Measurements from ENCODE around the gene MEFV.

Gene MEFV

DNA sequence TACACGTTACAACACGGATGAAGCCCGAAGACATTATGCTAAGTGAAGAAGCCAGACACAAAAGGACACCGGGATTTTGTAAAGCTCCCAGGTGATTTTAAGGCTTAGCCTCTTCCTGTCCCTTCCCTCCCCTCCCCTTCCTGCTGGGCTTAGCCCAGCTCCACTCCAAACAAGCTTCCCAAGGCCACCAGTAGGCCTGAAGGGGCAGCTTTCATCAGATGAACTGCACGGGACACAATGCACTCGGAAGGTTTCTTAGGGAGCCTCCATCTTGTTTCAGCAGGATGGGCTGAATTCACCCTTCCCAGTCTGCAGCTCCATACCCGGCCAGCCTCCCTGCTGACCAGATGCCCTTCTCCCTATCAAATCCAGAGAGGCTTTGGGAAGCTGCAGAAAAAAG, 10.4 kb downstream of the MEFV start:
- Histone ChIP-seq H3K9me3 (no peaks in the 10 kb centered on the region), H3K36me3 (no peaks in the 10 kb centered on the region), H3K27me3 (peaks cover 0 to 25% of the 10 kb centered on the region in 2 donors), H3K4me1 (no peaks in the 10 kb centered on the region), H3K27ac (no peak overlapping the region), H3K4me3 (no peak overlapping the region)
- no peak for DNase-seq
- intact Hi-C loops (cut with DNase I; ENCODE audit: low total_unique reads), result no loop called here
- TF ChIP-seq, protein P1, sequence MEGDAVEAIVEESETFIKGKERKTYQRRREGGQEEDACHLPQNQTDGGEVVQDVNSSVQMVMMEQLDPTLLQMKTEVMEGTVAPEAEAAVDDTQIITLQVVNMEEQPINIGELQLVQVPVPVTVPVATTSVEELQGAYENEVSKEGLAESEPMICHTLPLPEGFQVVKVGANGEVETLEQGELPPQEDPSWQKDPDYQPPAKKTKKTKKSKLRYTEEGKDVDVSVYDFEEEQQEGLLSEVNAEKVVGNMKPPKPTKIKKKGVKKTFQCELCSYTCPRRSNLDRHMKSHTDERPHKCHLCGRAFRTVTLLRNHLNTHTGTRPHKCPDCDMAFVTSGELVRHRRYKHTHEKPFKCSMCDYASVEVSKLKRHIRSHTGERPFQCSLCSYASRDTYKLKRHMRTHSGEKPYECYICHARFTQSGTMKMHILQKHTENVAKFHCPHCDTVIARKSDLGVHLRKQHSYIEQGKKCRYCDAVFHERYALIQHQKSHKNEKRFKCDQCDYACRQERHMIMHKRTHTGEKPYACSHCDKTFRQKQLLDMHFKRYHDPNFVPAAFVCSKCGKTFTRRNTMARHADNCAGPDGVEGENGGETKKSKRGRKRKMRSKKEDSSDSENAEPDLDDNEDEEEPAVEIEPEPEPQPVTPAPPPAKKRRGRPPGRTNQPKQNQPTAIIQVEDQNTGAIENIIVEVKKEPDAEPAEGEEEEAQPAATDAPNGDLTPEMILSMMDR (IDR thresholded peaks at IDR 0.05), result no peak

DNA sequence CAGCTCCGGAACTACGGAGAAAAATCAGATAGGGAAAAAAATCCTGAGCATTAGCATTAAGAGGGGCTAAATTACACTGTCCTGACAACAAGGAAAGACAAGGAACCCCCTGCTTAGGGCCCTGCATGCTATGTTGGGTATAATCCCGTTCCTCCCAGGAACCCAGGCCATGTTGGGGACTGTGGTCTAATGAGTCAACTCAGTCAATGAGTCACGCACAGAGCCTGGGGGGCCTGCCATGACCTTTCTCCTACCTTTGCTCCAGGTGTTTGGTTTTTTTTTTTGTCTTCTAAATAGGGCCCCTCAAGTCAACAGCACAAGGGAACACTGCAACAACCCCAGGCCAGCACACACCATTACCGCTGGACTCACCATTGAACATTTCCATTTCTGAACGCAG, 12.6 kb downstream of the MEFV start:
- intact Hi-C loops (cut with DNase I; ENCODE audit: low total_unique reads), result no loop called here
- no peak overlapping the region for H3K27ac ChIP-seq
- no peaks in the 10 kb centered on the region for H3K36me3 ChIP-seq
- TF ChIP-seq, protein P1 (IDR thresholded peaks at IDR 0.05), result no peak
- H3K4me1 ChIP-seq, result no peaks in the 10 kb centered on the region
- no peaks in the 10 kb centered on the region for H3K9me3 ChIP-seq
- H3K27me3 ChIP-seq, result peaks cover 0 to 18% of the 10 kb centered on the region in 2 donors
- DNase-seq, result no peak
- no peak overlapping the region for H3K4me3 ChIP-seq

DNA sequence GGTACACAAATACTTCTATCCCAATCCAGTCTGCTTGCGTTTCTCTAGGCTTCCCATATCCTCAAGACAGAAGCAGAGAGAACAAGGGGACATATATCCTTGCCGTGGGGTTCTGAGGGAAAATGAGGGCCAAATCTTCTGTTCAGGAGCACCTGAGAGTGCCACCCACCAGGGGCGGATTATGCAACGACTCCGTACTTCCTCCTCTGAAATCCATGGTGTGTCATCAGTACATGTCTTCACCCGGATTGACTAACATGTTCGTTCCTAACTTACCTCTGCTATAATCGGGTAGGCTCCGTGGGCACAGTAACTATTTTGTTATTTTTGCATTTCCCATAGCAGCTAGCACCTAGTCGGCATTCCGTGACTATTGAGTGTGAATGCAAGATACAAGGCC, 13.7 kb downstream of the MEFV start:
- no peak overlapping the region for H3K4me3 ChIP-seq
- no peak for DNase-seq
- TF ChIP-seq, protein P1 (IDR thresholded peaks at IDR 0.05), result no peak
- no peaks in the 10 kb centered on the region for H3K4me1 ChIP-seq
- H3K27me3 ChIP-seq, result peaks cover 0 to 18% of the 10 kb centered on the region in 2 donors
- H3K27ac ChIP-seq, result no peak overlapping the region
- no peaks in the 10 kb centered on the region for H3K9me3 ChIP-seq
- no peaks in the 10 kb centered on the region for H3K36me3 ChIP-seq
- intact Hi-C loops (cut with DNase I; ENCODE audit: low total_unique reads), result no loop called here

DNA sequence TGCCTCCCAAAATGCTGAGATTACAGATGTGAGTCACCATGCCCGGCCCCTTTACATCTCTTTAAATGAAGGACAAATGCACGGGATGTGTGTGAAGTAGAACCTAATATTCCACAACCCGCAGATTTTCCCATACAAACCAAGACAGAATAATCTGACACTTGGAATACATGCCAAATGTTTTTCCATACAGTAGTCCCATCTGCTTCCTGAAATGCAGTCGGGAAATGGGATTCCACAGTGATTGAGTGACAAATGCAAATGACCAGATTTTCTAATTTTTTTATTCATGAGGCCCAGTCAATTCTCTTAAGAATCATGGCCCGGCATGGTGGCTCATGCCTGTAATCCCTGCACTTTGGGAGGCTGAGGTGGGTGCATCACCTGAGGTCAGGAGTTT, 14.7 kb downstream of the MEFV start:
- no peak for DNase-seq
- H3K27ac ChIP-seq, result no peak overlapping the region
- H3K27me3 ChIP-seq, result peaks cover 0 to 14% of the 10 kb centered on the region in 2 donors
- H3K9me3 ChIP-seq, result no peaks in the 10 kb centered on the region
- TF ChIP-seq, protein P1 (IDR thresholded peaks at IDR 0.05), result no peak
- H3K4me3 ChIP-seq, result no peak overlapping the region
- H3K36me3 ChIP-seq, result no peaks in the 10 kb centered on the region
- H3K4me1 ChIP-seq, result no peaks in the 10 kb centered on the region
- intact Hi-C loops (cut with DNase I; ENCODE audit: low total_unique reads), result no loop called here

DNA sequence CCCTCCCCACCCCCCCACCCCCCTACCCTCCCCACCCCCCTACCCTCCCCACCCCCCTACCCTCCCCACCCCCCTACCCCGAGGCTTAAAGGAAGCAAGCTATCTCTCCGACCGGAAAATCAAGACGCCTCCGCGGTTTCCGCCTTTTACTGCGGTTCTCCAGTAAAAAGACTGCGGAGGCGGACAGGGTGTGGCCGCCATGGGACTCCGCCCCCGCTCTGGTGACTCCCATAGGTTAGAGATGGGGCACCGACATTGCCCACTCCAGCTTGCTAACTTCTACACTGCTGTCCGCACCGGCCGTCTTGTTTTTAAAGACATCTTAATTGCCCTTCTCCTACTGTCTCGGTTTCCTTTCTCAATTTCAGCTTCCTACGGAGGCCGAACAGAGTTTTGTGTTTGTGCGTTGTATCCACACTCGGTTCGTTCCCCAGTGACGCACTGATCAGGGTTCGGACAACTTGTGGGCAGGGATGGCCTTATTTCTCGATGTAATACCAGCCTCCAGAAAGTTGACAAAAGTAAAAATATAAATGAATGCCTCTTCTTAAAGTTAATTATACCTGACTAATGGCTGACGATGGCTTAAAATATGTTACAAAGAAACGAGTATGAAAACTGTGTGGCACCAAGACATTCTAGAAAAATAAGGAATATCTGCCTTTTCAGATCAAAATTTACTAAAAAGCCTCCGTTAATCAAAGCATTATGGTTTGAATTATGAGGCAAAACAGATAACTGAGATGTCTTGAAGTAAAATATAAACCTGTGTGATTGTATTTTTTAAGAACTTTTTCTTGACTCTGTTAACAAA, 20.4 kb downstream of the MEFV start:
- Histone ChIP-seq H3K9me3 (no peaks in the 10 kb centered on the region), H3K27ac (no peak overlapping the region), H3K4me3 (no peak overlapping the region), H3K4me1 (peaks cover 0 to 17% (median 13%) of the 10 kb centered on the region in 4 donors), H3K27me3 (no peaks in the 10 kb centered on the region), H3K36me3 (peaks cover 20 to 21% (median 20%) of the 10 kb centered on the region in 3 donors)
- TF ChIP-seq, protein P1 (IDR thresholded peaks at IDR 0.05), result no peak
- intact Hi-C loops (cut with DNase I; ENCODE audit: low total_unique reads), result loop anchor here (10.0 kb wide), 2 partner anchors 49 to 219 kb away; partner anchors contain the start of gene ZNF263
- DNase-seq, result peak in 1 of 2 donors; percentile 36
